Measurements from ENCODE around the gene ICE2.

ICE2 gene

GRCh38 chr15:60369696-60370095 lies 109.2 kb downstream of the ICE2 start:
- DNase-seq (ENCODE audit: low spot score): no peak
